ENCODE measurements around the gene PPY.

- TF ChIP-seq CTCF (IDR thresholded peaks at IDR 0.05; ENCODE audit: low read length) (no peak), EZH2phosphoT487 (IDR thresholded peaks at IDR 0.05; ENCODE audit: low read length) (no peak)
Observed at GRCh38 chr17:43936434-43936833, 5.8 kb downstream of the PPY start.

Measured in MM.1S (cell line).